HT1080 (cell line): Measurements from ENCODE around the gene FGF14. TPM values are rescaled to one million over a fixed set of nuclear protein-coding genes. Genes with fewer than 3 reads are reported as not detected.

Experiments used
- DNase-seq: peaks from one replicate; pipeline ENCODE4 v3.0.0-alpha.2; 2015; ENCODE audit warnings: low read depth
- total RNA-seq: library from RNA; depleted of rRNA; stranded (reverse); fragments of >200 nt; shearing (Covaris generic); gene quantifications from 2 replicates; pipeline ENCODE4 v1.2.3, GENCODE V29; 2014

Gene FGF14
- total RNA-seq, 1 experiment from 2014 or later = not detected

DNA sequence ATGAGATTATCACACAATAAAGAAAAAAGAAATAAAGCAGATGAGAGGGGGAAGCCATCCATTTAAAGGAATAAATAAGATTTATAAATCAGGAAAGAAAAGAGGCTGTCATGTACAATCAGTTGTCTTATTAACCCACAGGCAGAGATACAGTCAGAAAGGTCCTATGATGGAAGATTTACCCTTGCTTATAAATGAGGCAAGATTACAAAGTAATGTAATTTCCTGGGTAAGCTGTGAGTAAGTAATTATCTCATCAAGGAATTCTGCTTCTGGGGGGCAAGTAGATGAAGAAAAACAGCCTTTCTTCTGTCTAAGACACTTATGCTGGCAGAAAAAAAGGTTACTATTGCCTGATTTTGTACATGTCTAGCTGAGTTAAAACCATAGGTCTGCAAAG, 146.4 kb downstream of the FGF14 start:
- no peak for DNase-seq

GRCh38 chr13:102251817-102252216, 150.0 kb downstream of the FGF14 start:
- no peak for DNase-seq

DNA sequence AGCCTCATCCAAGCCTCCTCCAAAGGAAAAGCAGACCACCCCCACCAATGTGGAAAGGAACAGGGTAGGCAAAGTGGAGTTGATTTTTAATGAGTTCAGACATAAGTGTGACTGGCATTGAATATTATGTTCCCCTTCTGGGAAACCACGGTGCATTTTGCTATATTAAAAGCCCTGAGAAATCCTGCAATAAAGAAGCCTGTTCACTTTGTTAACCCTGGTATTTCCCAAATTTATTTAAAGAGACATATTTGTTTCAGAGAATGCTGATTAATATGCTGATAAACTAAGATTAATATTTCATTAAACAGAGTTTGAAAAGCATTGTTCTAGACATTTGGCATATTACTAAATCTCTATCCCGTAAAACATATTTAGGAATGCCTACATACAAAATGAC, 151.4 kb downstream of the FGF14 start:
- no peak for DNase-seq

DNA sequence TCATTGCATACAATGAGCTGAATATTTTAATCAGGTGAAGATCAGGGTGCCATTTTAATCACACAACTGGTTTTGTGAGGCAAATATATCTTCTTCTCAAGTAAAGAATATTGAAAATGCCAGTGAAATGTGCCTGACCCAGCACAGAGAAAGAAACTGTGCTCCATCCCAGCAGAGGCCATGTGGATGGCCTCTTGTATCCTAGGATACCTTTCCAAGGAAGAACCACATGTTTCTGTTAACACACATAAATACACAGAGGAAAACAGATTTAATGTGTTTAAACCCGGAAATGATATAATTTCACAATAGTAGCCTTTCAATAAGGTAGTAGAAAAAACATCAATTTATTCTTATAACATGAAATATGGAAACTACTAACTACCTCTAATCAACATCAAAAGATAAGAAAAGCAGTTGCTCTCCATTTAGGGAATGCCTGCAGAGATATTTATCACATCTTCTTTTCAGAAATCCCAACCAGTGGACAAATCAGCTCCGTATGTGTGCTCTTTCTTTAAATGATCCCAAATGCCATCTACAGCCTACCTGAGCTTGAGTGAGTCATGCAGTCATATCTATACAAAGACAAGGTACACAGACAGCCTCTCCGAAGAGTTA, 157.1 kb downstream of the FGF14 start:
- DNase-seq = no peak

GRCh38 chr13:102240110-102240509, 161.7 kb downstream of the FGF14 start:
- DNase-seq = no peak

DNA sequence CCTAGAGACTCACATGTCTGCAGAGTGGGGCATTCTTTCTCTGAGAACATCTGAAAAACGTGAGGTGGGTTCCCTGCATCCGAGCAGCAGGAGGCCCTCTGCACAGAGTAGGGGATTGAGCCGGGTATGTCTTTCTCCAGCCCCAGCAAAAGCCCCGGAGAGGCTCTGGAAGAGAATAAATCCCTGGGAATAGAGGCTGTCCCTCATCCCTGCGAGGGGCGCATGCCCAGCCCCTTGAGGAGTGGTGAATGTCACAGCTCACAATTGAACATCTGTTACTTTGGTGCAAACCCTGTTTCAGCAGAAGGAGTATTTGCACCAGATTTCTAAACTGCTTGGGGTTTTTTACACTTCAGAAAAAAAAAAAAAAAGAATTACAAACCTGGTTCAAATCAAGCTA, 164.6 kb downstream of the FGF14 start:
- DNase-seq = no peak

DNA sequence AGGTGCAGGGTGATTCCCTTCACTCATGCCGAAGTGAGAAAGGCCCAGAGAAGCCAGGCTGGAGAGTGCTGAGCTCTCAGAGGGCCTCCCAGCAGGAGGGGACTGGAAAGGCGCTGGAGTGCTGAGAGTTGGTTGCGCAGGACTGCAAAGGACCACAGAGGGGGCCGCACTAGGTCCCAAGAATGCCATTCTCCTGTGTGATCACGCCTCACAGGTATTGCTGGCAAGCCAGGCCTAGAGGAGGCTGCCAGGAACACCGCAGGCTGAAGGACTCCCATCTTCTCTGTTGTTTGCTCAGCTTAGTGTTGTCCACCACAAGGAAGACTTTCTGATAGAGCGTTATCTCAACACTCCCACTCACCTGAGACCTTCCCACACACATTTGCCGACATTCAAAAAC, 165.0 kb downstream of the FGF14 start:
- DNase-seq = no peak

GRCh38 chr13:102236341-102236740, 165.5 kb downstream of the FGF14 start:
- no peak for DNase-seq

DNA sequence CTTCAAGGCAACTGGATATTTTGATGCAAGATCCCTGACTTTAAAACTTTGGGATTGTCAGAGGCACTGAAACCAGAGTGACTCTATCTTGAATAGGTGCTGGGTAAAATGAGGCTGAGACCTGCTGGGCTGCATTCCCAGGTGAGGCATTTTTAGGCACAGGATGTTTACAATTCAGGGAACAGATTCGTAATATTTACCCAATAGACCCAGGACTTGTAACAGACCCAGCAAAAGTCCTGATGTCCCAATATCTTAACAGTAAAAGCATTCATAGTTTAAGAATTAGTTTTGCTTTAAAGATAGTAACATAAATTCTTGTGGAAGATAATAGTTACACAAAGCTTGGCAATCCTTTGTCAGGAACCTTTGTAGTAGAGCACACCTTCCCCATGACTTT, 166.2 kb downstream of the FGF14 start:
- no peak for DNase-seq

DNA sequence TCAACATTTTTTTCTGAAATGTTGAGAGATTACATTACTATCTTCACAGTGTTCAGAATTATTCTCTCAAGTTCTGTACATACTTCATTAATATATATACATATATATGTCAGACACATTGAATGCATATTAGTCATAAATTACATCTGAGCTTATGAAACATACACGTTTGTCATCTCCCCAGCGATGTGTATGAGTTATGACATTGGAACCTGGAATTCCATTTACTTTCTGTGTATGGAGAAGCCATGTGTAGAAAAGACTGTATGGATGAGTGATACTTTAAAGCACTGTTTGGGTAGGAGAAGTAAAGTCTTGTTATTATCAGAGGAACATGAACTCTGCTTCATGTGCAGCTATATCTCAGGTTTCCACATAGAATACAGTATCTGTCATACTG, 167.2 kb downstream of the FGF14 start:
- DNase-seq = no peak

DNA sequence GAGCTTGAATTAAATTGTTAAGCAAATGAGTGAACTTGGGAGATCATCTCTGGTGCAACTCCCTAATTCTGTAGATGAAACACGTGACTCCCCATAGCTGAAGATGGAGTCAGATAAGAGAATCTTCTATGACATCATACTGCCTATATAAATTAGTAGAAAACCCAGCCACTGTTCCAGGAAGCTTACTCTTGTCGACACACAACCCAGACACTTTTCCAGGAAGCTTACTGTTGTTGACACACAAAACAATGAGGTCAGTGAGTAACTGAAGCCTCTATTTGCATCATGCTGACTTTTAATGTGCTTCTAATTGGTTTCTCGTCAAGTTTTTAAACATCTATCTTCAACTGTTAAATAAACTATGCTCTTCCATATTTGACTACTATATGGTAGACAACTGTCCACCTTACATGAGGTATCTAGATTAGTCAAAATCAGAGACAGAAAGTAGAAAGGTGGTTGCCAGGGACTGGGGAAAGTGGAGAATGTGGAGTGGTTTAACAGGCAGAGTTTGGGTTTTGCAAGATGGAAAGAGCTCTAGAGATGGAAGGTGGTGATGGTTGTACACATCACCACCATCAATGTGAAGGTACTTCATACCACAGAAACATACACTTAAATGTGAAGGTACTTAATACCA, 168.2 kb downstream of the FGF14 start:
- no peak for DNase-seq

DNA sequence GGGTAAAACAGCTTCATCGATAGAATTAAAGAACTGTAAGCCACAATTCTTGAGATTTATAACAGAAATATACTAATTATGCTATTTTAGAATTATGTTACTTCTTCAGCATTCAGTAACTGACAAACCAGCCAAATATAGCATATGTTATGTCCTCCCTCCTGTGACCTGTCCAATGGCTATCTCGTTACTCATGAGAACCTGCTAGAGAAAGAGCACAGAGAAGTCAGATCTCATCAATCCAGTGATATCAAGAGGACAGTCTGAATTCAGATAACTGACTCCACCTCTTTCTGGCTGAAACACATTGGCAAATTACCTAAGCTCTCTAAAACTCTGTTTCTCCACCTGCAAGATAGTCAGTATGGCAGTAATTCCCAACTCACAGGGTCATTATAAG, 170.4 kb downstream of the FGF14 start:
- DNase-seq = no peak

DNA sequence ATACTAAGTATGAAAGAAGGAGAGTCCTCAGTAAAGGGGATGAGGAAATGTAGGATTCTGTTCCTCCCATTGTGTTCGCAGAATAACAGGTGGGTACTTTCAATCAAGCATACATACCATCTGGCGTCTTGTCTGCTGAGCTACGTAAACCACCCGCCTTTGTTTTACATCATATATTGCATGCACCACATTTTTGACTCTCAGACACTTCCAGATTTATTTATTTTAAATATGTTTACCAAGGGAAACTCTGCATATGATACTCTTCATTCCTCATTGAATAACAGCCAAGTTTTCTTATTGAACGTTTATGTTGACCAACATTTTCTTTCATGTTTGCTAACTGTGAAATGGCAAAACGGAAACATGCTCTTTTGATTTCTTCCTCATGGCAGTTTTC, 174.1 kb downstream of the FGF14 start:
- DNase-seq = no peak

- no peak for DNase-seq
Measured at GRCh38 chr13:102226591-102226990, 175.3 kb downstream of the FGF14 start.

DNA sequence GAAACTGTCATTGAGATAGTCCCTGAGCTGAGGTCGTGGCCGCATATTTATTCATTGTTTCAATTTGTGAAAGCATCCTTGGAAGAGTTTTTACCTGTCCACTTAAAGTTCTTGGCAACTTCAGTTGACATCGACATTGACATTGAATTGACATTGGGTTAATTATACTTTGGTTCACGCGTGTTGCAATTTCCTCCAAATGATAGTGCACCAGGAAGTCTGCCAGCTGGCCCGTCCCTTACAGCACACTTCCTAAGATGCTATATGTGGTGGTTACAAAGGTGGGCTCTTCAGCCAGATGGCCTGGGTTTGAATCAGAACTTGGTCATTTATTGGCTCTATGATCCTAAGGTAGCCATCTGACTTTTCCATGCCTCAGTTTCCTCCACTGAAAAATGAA, 176.0 kb downstream of the FGF14 start:
- no peak for DNase-seq

DNA sequence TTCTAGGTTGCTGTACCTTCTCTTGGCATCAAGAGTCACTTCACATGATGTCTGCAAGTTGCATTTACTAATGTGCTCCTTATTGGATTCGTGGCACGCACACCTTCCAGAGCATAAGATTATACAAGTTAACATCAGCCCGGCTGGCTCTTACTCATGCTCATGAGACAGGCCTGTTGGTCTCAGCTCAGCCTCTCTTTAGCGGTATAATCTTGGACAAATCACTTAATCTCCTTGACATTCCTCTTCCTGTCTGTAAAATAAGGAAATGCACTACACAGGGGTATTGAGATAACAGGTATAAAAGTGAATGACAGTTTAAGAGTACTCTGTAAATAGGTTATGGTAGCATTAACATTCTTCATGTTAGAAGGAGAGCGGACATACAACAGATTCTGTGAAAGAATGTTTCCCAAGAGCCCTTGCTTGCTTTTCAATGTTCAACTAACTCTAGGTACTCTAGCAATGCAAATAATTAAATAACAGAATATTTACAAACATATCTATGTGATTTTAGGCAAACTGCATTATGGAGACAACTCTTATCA, 181.1 kb downstream of the FGF14 start:
- no peak for DNase-seq

DNA sequence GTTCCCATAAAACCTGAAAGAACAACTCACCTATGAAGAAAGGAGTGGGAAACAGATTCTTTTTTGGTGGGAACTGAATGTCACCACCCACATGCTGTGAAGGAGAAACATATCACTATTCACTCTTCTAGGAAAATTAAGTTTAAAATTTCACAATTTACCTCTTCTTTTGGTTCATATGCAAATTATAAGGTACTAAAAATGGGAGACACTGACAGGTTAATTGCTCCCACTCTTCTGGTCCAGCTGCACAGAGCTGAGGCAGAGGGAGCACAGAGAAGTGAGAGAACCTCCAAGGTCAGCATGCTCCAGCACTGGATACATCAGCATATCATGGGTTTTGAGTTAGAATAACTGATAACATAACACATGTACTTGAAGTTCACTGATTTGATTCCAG, 186.9 kb downstream of the FGF14 start:
- DNase-seq = no peak

DNA sequence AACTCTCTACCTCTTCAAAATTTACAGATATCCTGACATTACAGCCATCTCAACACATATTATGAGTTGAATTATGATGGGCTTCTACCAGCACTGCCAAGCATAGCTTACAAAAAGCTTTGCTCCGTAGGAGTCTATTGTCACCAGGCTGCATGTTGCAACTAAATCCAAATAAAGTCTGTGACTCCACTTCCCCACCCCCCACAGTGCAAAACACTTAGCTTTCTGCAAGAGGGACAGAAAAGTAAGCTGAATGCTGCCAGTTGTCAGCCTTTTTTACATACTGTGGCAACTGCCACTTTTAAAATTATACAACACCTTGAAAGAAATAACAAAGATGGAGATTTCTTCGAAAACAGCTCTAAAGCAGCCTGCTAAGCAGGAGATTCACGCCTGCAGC, 189.1 kb downstream of the FGF14 start:
- no peak for DNase-seq

DNA sequence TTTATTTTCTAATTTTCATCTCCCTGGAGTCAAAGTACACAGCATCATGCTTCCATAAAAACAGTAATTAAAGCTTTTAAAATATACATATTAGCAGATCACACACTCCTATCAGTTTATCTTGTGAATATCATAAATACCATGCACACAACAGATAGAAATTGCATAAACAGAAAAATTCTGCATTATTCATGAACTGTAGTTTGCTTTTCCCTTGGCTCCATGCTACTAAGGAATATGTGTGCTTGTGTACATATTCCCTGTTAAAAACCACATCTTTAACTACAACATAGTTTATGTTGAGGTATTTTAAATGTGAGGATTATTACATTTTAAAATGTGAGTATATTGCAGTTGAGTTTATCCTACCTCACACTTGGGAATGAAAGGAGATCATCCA, 193.5 kb downstream of the FGF14 start:
- DNase-seq = no peak

DNA sequence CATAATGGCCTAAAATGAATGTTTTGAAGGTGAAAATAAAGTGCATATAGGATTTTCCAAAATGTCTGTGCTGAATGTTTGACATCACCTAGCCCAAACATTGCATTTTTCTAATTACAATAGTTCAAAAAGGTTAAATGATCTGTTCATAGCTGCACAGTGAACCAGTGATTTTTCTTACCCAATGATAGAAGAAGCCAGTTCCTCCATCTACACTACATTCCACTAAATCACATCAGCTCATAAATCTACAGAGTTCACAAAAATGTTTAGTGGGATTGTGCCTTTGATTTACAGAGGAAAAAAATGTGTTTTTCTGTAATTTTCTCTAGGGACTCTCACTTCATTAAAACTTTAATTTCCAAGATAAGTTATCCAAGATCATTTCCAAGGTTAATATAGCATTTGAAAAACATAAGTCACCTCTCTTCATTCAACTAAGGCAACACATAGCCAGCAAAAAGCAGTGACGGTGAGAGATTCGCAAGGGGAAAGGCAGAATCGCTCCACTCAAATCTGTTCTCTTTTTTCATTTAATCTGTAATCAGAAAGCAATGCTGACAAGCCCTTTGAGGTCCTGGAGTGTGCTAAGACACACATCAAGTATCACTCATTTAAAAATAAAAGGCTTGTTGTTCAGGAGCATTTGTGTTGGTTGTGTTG, 194.0 kb downstream of the FGF14 start:
- no peak for DNase-seq

DNA sequence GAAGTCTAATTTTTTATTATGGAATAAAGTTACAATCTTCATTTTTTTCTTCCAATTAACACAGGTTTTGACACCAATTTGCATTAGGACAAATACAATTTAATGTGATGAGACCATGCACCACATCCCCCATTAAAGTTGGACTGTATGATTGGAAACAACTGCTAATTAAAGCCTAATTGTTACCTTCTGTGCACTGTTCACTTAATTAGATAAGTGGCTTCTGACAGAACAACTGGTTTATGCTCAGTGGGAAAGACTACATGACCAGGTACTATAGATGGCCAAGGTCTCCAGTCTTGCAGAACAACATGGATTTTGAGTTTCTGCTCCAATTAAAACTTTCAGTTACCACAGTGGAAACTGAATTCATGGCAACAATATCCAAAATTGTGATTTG, 198.1 kb downstream of the FGF14 start:
- DNase-seq = no peak

DNA sequence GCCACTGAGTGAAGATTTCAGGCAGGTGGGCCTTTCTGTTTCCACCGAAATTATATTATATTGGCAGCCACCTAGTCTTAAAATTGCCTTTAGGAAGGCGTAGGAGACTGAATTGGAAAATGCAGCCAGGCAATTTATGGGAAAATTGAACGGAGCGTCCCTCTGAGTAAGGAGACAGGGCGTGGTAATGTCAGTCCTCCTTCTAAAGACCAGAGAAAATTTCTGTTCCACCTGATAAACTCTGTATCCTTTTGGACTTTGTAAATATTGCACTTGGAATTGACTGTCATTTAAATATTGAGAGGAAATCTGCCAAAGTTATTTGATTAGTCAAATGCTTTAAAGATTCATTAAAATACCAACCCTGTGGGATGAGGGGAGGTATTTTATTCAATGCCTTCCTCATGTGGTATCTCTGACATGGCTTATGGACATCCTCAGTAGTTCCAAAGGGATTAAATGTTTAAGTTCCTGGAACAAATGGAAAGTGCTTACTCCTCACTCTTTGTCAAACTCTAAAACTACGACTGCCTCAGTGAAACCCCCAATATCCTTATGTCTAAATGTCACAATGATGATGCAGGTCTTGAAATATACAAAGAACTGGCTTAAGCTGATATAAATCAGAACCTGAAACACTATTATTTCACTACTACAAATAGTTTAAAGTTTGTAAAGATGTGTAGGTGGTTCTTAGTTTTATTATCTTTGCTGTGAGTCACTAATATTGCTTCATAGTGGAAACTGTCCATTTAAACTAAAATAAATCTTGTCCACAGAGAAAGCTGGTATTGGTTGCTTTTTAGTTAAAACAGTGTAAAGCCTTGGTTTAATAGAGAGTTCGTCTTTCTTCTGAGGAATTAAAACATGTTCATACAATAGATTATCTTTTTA, 203.2 kb downstream of the FGF14 start:
- no peak for DNase-seq
